HG03342 (cell line): ENCODE results near the gene HOXA6.

Experiments used
- ATAC-seq: cut with Tn5 transposase; IDR thresholded peaks from one replicate; pipeline ENCODE4 v1.9.1; 2021; ENCODE audit warnings: mild to moderate bottlenecking, moderate library complexity; ENCODE audit not compliant: unreplicated experiment

Gene HOXA6

DNA sequence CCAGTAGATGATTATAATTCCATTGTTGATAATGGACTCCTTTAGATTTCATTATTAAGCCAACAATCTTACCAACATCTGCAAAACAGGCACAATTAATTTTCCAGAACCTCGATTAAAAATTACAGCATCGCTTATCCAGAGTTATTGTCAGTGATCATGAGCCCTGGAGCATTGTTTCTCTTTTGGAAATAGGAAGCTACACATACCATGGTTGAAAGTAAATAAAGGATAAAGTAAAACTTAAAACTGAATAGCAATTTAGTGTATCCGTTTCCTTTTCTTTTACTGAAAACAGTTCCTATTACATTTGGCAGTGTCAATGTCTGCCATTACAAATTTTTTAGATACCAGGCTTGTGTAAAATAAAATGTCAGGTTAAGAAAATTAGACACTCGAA is 35.2 kb downstream of the HOXA6 start:
- ATAC-seq = no peak

DNA sequence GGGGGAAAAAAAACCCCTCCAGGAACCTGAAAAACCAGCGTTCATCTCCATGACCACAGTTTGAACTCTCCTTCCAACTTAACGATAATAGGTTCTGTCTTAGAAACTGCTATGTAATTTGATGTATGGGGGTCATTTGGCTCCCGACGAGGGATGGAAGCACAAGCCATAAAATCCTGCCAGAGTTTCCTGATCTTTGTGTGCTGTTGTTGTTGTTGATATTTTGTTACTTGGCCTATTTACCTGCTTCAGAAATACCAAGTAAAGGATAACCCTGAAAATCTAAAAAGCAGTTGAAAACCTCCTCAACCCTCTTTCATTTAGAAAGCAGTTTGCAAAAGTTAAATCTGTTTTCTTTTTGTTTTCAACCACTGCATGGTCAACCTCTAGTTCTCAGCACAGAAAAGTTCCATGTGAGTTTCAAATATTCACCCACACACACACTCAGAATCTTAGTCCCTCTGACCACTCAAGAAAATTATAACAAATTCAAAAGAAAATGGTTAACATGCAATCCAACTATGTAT is 35.8 kb downstream of the HOXA6 start:
- no peak for ATAC-seq

DNA sequence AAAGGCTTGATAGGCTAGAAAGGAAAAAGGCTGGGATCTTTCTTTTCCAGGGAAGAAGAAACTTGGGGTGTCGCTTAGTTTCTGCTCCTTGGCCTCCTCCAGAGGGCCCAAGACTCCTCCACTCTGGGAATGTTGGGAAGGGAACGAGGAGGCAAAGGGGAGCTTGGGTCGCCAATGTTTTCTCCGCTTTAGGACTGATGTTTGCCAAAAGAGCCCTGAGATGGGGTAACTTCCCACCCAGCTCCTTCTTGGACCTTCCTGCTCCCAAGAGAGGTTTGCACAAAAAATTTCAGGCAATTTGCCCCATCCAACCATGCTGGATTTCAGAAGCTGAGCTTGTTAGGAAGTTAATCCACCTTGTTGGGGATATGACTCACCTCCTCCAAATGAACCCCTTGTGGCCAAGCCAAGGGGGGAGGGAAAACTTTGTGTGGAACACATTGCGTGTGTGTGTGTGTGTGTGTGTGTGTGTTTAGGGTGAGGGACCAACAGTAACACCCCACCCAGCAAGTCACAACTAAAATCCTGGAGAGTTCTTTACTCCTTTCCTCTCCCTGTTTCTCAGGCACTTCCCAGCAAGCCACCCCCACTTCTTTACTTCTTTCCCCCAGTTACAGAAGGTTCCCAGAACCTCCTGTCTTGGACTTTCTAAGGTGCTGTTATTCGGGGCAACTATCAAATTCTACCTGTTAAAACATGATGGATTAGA is 36.4 kb downstream of the HOXA6 start:
- no peak for ATAC-seq

DNA sequence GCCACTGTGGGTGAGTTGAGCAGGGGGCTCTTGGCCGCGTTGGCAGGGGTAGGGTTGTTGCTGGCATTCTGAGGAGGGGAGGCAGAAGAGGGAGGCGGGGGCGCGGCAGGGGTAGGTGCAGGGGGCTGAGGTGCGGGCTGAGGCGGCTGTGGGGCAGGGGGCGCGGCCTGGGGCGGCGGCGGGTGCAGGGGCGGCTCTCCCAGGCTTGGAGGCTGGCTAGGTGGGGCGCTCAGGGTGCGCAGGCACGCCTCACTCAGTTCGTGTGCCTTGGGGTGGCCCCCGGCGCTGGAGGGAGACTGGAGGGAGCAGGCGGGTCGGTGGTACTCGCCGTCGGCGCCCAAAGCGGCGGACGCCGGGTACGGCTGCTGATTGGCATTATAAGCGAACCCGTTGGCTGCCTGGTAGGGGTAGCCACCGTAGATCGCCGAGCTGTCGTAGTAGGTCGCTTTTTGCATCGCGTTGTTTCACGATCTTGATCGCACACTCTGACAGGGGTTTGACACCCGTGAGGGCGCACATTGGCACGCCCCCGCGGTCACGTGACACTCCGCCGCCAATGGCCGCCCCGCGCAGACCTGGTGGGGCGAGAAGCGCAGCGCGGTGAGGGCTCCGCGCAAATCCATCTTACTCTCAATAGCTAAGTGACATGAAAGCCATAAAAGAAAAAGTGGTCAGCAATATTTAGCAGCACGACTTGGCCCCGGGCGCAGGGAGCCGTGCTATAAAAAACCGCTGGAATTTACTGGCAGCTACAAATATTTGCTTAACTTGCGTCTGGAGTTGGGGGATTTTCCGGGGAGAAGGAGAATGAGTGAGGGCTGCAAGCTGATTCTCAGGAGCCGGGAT is 37.2 kb downstream of the HOXA6 start:
- ATAC-seq = no peak

DNA sequence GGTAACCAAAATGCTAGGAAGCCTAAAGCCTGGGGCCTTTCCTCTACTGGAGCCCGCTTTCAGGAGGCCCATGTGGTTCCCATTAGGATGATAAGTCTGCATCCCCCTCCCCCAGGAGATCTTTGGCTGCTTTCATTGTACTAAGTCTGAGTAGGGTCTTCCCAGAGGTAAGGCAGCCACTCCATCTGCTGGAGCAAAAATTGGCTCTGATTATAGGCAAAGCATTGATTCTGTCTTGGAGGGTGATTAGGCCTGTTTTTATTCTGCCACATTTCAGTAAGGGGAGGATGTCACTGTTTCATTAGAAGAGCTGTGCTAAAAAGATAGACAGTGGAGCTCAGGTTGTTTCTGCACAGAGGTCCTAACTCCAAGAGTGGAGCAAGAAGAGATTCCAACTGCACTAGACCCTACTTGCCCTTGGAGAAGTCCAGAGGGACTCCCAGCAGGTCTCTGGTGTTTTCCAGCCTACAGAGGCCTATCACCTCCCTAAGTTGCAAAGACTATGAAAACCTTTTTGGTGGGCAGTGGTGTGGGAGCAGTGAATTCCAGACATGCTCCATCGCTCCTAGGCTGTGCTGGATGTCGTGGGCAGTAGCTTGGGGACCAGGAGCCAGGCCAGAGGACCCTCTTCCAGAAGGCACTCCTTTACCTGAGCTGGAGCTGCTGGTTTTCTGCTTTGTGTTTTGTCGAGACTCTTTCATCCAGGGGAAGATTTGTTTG is 37.9 kb downstream of the HOXA6 start:
- no peak for ATAC-seq

DNA sequence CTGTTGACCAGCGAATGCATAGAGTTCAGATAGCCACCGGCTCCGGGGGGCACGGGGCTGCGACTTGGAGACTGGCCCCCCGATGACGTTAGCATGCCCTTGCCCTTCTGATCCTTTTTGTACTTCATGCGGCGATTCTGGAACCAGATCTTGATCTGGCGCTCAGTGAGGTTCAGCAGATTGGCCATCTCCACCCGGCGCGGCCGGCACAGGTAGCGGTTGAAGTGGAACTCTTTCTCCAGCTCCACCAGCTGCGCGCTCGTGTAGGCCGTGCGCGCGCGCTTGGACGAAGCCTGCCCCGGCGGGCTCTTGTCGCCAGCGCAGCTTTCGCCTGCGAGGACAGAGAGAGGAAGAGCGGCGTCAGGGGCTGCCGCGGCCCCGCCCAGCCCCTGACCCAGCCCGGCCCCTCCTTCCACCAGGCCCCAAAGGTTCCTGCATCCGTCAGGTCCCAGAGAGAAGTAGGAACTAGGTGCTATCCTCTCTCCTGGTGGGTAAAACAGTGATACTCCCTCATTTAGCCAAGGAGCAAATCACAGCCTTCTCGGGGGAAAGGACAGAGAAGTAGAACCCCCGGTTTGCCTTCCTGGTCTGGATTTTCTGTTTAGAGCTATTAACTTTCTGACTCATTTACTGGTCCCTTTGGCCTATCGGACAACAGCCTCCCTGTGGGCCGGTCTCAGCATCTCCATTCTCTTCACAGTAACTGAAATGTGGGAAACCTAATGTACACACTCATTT is 39.0 kb downstream of the HOXA6 start:
- ATAC-seq = no peak

DNA sequence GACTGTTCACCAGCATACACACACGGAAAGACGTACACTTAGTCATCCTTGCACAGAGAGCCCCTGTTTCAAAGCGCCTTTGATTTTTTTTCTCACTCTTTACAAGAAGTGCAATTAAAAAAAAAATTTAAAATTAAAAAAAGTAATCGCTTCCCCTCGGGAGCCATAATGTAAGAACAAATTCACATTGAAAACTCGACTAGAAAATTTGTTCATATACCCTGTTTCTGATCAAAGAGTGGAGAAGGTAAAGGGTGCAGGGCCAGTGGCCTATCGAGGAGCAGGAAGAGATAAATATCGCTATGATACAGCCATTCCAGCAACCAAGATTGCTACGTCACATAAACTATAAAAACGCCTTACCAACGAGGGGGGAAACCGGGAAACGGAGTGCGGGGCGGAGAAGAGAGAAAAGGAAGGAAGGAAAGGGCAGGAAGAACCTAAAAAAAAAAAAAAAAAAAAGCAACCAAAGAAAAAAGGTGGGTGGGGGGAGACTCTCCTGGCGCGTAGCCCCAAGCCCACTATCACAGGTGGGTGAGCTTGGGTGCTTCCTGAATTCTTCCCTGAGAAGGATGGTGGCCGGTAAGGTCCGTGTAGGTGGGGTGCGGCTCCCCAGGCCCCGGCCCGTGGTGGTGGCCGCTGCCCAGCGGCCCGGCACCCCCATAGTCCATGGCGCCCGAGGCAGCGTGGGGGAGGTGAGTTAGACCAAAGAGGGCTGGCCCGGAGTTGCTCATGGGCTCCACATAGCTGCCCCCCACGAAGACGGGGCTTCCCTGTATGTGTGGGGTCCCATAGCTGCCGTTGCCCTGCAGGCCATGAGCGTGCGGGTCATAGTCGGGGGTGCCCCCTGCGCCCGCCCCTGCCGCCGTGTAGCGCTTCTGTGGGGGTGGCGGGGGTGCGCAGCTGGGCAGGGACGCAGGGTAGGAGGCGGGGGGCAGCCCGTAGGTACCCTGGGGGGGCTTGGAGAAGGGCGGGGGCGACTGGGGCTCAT is 39.9 kb downstream of the HOXA6 start:
- no peak for ATAC-seq

DNA sequence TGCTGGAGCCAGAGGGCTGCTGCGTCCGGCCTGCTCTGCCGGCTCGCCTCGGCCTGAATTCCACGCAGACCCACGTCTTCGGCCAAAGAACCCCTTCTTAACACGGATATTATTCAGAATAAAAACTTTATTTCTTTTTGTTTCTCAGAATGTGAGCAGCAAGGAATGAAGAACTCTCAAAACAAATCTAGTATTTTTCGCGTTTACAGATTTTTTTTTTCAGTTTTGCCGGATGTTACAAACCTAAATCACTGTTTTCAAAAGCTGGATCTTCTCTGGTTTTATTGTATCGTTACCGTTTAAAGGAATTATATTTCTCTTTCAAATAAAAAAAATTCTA is 40.7 kb downstream of the HOXA6 start:
- ATAC-seq = no peak

DNA sequence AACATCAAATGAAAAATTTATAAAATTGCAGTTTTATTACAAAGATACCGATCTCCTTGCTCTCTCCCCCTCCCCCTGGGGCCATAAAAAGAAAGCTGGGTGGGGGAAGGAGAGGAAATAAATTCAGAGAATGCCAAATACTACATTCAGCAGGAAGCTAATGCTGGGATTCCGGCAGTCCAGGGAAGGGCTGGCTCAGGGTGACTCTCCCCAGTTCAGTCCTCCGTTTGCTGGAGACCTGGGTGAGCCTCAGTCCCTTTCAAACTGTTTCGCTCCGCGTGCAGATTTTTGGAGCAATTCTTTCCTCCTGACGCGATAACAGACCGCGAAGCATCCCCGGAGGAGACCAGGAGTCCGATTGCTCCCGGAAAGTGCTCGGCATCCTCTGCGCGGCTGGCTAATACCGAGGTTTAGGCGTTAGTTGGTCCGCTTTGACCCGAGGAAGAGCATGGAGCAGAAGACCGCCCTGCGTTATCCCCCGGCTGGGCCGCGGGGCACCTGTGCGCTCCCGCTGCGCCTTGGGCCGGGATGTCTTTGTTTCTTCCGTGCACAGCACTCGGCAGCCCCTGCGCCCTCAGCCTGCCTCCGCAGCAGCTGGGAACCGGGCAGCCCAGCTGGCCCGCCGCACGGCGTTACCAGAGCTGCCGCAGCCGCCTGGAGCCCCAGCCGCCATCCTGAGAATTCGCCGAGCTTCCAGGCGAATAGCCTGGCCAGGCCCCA is 41.2 kb downstream of the HOXA6 start:
- no peak for ATAC-seq

DNA sequence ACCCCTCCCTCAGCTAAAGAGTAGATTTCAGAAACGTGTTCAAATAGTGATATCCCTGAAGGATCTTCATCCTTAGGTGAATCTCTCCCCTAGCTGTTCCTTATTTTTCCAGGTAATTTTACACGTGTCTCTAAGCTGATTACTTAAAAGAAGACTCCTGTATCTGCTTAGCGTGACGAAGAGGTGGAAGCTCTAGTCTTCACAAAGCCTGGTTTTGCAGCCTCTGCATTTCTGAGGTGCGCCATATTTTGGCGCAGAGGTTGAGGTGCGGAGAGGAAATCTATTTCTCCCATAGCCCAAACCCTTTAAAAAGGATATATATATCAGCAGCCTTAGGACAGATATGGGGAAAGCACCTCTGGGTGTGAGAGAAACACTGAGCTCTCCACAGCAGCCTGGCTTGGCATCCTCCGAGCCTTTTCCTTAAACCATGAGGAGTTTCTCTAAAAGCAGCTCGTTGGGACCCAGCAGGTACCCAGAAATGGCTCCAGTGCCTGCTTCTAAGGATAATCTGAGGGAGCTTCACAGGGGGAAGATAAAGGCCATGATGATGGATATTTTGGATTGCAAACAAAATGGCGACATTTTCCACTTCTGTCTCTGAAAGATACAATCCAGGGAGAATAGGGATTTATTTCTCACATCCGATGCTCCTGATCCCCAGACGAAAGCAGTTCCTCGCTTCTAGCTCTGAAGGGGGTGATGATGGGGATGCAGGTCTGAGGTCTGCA is 42.1 kb downstream of the HOXA6 start:
- ATAC-seq = no peak

DNA sequence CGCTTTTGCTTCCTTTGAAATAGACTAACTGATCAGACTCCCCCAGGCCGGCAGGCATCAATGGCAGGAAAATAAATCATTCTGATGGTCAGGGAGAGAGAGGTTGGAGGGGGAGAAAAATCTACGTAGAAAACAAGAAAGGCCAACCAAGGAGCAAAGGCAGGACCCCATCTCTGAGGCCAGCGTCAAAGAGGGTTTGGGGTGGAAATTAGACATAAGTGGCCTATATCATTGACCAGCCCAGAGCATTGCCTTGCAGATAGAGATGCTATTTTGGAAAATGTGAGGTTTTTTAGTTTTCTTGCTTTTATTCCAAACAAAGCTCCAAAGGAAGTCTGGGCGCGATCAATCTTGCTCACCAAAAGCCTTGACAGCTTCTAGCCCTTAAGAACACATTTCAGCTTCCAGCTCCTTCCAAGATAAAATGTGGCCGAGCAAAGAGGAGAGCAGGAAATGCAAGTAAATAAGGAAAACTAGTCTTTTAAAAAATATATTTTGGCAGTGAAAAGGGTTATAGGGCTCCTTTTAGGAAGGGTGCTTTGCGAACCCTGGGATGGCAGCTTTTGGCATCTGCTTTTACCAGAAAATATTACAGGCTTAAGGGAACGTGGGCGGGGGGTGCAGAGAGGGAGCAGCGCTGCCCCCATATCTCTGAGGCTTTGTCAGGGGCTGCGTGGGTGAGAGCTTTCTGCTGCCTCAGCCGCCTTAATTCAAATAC is 43.1 kb downstream of the HOXA6 start:
- ATAC-seq = no peak

DNA sequence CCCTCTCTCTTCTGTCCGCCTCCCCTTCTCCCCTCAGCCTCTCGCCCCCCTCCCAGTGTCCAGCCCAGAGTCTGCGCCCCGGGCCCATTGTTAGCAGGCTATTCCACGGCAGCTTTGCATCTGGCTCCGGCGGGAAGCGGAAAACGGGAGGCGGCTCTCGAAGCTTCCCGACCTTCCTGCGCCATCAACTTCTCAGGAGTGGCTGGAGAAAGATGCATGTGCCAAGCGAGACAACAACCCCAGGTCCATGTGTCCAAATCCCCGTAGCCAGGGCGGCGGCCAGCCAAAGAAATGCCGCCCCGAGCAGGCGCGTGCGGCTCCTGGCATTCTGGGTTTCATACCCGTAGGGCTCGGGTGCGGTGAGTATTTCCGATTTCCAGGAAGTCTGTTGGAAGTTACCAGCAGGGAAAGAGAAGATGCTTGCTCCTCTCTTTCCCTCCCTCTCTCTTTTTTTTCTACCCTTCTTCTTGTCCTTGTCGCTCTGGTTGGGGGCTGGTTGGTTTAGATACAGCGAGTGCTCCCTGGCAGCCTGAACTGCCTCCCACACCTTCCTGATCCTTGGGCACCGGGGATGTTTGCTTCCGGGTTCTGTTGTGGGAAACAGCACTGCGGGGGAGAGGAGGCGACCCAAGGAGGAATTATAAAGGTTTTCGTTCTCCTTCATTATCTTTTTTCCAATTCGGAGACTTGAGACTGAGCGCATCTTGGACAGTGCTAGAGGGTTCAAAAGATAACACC is 43.9 kb downstream of the HOXA6 start:
- ATAC-seq = no peak

DNA sequence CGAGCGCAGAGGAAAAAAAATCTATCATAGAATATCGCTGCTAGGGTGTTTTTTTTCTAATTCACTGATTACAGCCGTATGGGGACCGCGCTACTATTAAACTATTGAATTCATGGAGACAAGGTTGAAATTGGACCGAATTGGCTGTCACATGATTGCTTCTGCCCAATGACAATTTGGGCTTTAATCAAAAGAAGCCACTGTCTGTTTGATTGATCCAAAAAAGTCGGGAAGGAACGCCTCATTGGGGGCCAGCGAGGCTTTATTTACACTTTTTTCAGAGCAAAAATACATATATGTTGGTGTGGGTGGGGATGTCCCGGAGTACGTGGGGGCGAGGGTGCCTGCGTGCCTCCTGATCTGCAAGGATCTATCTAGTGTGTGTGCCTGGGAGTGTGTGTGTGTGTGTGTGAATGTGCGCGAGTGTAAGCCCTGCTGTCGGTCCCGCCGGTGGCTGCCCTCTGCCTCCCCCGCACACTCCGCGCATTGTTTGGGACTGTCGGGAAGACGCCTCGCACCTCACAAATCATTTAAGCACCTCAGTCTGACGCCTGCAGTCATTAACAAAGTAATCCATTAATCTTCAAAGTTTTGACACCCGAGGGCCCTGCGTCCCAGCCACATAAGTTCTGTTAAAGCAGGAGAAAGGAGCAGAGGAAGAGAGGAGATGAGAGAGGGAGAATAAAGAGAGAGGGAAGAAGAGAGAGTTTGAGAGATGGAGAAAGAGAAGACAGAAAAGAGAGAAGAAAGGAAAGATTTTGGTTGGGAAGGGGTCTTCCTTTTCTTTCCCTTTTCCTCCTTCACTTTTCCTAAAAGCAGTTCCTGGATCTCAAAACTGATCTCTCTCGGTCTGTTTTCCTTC is 44.8 kb downstream of the HOXA6 start, which contains the start of gene HOXA2:
Gene HOXA2 (minus strand): TSS at position 103 of the 862 bp plus-strand sequence. CDS start 183 bp downstream, outside the sequence.
- no peak for ATAC-seq

DNA sequence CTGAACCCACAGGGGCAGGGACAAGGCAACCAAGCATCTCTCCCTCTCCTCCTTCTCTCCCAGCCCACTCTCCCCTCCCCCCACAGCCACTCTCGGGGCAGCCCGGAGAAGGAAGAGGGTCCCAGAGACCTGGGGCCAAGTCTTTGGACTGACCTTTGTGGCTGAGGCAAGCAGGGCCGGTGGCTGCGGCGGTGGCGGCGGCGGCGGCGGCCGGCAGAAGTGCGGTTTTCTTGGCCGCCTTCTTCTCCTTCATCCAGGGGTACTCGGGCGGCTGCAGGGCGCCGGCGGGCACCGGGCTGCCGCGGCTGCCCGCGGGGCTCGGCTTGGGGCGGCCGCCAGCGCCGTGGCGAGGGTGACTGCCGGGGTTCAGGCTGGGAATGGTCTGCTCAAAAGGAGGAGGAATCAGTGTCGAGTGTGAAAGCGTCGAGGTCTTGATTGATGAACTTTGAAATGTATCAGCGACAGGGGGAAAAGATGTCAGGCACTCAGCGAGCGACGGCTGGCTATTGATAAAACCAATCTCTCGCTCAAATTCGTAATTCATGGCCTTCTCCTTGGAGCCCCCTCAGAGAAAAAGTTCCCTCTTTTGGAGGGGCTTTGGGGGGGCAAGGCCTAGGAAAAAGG is 45.5 kb downstream of the HOXA6 start:
- no peak for ATAC-seq

DNA sequence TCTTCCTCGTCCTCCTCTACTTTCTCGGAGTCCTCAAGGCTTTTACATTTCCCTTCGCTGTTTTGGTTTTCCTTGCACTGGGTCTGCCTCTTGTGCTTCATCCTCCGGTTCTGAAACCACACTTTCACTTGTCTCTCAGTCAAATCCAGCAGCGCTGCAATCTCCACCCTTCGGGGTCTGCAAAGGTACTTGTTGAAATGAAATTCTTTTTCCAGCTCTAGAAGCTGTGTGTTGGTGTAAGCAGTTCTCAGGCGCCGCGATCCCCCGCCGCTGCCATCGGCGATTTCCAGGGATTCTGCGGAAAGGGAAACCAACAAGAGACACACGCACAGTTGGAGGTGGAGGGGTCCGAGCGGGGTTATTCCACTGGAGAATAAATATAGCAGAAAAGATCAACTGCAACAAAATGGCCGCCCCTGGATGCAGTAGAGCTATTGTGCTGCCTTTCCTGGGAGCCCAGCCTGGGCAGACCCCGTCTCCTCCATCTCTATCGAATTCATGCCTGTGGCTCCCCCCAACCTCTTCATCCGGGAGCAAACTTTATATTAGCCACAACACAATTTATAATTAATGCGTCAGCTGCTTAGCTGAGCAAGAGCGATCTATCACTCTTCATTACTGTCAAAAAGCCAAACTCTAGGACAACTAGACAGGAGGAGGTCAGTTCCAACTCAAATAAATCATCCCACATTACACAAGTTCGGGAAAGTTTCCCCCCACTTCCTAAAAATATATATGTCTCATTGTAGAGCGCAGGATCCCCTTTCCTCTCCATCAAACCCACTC is 46.2 kb downstream of the HOXA6 start:
- no peak for ATAC-seq
